ENCODE measurements around the gene TRIM15. TPM values are rescaled to one million over a fixed set of nuclear protein-coding genes. Genes with fewer than 3 reads are reported as not detected.

Gene TRIM15
- total and polyA plus RNA-seq, 10 of the 15 experiments (the other 5 are each of a cell fraction or from before 2014, with no cell fraction given), result 0.29 TPM; not detected in 9

DNA sequence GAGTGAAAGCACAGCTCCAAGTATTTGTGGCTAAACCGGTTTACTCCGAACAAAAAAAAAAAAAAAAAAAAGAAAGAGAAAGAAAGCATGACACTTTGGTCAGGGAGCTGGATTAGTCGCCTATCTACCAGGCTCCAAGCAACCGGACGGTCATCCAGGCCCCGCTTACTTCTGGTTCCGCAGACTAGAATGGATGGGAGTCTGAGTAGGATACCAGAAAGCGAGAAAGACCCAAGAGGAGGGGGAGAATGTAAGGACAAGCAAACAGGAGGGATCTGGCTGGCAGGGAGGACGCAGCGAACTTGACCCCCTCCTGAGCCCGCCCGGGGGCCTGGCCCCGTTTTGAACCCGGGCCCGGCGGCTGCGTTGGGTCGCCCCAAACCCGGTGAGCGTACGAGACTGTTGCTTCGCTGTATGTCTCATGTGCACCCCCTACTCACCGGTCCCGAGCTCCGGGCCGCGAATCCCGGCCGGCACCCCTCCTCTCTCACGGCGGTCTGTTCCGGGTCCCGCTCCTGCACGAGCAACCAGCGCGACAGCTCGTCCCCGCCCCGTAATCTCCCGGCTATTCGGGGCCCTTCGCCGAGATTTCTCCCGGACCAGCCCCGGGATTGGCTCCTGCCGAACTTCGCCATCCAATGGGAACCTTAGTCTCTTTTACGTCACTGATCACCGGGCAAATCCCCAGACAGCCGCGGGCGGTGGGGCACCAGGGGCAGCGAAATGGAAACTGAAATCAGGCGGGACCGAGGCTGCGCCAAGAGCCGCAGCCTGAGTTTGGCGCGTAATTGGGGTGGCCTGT is 49.7 kb downstream of the TRIM15 start, which contains the start of gene TRIM26 (continued):
- no peak for TF ChIP-seq TARDBP (IDR thresholded peaks at IDR 0.05; ENCODE audit: borderline replicate concordance)
- peak; percentile 59 for TF ChIP-seq SMAD1 (IDR thresholded peaks at IDR 0.05; ENCODE audit: low read depth, partially characterized antibody)
- TF ChIP-seq EGR1 (IDR thresholded peaks at IDR 0.05; ENCODE audit: borderline replicate concordance in 1 of 2, low read depth in 2 of 2, low read length in 2 of 2), result no peak
- TF ChIP-seq CREM (IDR thresholded peaks at IDR 0.05; ENCODE audit: low read depth), result peak; percentile 94
- peak; percentile 11 to 38; a peak in 1 of 4 replicates for TF ChIP-seq IKZF2 (IDR thresholded peaks at IDR 0.05)
- 0 out of 2 replicates have a peak, but pooled peaks have one; percentile 3 for TF ChIP-seq MEF2A (IDR thresholded peaks at IDR 0.05; ENCODE audit: insufficient read depth, low read depth, low read length)
- TF ChIP-seq NBN (IDR thresholded peaks at IDR 0.05), result peak; percentile 70; the same call in 1 of the 2 replicates
- peak; percentile 23; the same call in 1 of the 2 replicates for TF ChIP-seq ZNF384 (IDR thresholded peaks at IDR 0.05; ENCODE audit: borderline replicate concordance, low read depth, low read length)
- TF ChIP-seq, protein P1, sequence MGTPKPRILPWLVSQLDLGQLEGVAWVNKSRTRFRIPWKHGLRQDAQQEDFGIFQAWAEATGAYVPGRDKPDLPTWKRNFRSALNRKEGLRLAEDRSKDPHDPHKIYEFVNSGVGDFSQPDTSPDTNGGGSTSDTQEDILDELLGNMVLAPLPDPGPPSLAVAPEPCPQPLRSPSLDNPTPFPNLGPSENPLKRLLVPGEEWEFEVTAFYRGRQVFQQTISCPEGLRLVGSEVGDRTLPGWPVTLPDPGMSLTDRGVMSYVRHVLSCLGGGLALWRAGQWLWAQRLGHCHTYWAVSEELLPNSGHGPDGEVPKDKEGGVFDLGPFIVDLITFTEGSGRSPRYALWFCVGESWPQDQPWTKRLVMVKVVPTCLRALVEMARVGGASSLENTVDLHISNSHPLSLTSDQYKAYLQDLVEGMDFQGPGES (IDR thresholded peaks at IDR 0.05), result peak; percentile 58; the same call in 1 of the 2 replicates
- TF ChIP-seq CREB1 (IDR thresholded peaks at IDR 0.05; ENCODE audit: low read depth), result peak; percentile 97
- TF ChIP-seq TCF12 (IDR thresholded peaks at IDR 0.05; ENCODE audit: low read depth, low read length), result no peak
- TF ChIP-seq SREBF1 (IDR thresholded peaks at IDR 0.05; ENCODE audit: low read length), result 0 out of 2 replicates have a peak, but pooled peaks have one; percentile 14
- TF ChIP-seq, protein P2, sequence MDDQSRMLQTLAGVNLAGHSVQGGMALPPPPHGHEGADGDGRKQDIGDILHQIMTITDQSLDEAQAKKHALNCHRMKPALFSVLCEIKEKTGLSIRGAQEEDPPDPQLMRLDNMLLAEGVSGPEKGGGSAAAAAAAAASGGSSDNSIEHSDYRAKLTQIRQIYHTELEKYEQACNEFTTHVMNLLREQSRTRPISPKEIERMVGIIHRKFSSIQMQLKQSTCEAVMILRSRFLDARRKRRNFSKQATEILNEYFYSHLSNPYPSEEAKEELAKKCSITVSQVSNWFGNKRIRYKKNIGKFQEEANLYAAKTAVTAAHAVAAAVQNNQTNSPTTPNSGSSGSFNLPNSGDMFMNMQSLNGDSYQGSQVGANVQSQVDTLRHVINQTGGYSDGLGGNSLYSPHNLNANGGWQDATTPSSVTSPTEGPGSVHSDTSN (IDR thresholded peaks at IDR 0.05; ENCODE audit: insufficient replicate concordance, low read depth, low read length), result no peak
- TF ChIP-seq ZNF207 (IDR thresholded peaks at IDR 0.05; ENCODE audit: borderline replicate concordance), result no peak
- no peak for TF ChIP-seq ETV6 (conservative IDR thresholded peaks at IDR 0.05 in 1 of 2, IDR thresholded peaks at IDR 0.05 in 1 of 2; ENCODE audit: borderline replicate concordance in 1 of 2, low read depth in 1 of 2)
- no peak for TF ChIP-seq ZNF622 (IDR thresholded peaks at IDR 0.05)
- TF ChIP-seq DPF2 (IDR thresholded peaks at IDR 0.05), result peak; percentile 64; the same call in 1 of the 2 replicates
- TF ChIP-seq MYB (IDR thresholded peaks at IDR 0.05; ENCODE audit: borderline replicate concordance, low read depth, low read length), result no peak
- TF ChIP-seq GABPA (IDR thresholded peaks at IDR 0.05; ENCODE audit: low read depth), result no peak
- TF ChIP-seq KAT2A (conservative IDR thresholded peaks at IDR 0.05; ENCODE audit: control insufficient read depth, low read depth, low read length), result no peak
- TF ChIP-seq STAT3 (IDR thresholded peaks at IDR 0.05; ENCODE audit: low read depth, low read length), result no peak
- no peak; the same call in 1 of the 2 replicates for TF ChIP-seq STAT1 (conservative IDR thresholded peaks at IDR 0.05)
- TF ChIP-seq CBX5 (IDR thresholded peaks at IDR 0.05; ENCODE audit: low read depth), result no peak
- peak; percentile 70; the same call in 1 of the 2 replicates for TF ChIP-seq MXI1 (IDR thresholded peaks at IDR 0.05; ENCODE audit: low read depth, low read length)
- peak; percentile 32 for TF ChIP-seq SP1 (IDR thresholded peaks at IDR 0.05; ENCODE audit: low read depth, low read length)
- TF ChIP-seq, protein P3, sequence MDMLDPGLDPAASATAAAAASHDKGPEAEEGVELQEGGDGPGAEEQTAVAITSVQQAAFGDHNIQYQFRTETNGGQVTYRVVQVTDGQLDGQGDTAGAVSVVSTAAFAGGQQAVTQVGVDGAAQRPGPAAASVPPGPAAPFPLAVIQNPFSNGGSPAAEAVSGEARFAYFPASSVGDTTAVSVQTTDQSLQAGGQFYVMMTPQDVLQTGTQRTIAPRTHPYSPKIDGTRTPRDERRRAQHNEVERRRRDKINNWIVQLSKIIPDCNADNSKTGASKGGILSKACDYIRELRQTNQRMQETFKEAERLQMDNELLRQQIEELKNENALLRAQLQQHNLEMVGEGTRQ (IDR thresholded peaks at IDR 0.05; ENCODE audit: borderline replicate concordance, low read depth, low read length), result no peak
- TF ChIP-seq BCL11A (IDR thresholded peaks at IDR 0.05; ENCODE audit: low read depth, low read length), result 0 out of 2 replicates have a peak, but pooled peaks have one; percentile 4

All from GM12878 (cell line).